WTC11 (cell line): ENCODE data around the gene GPR39.

Experiments
- CBFB ChIP-seq: sonication (generic); formaldehyde crosslinking; IDR thresholded peaks from 2 replicates; pipeline ENCODE4 v1.8.1; 2022; ENCODE audit warnings: mild to moderate bottlenecking, low read depth, missing genetic modification reagents
- CREB1 ChIP-seq: sonication (generic); formaldehyde crosslinking; IDR thresholded peaks from 2 replicates; pipeline ENCODE4 v1.8.0; 2023; ENCODE audit warnings: mild to moderate bottlenecking, missing genetic modification reagents
- FOXP1 ChIP-seq: sonication (generic); formaldehyde crosslinking; IDR thresholded peaks from 2 replicates; pipeline ENCODE4 v1.8.0; 2022; ENCODE audit warnings: missing genetic modification reagents, mild to moderate bottlenecking, moderate library complexity, borderline replicate concordance
- NFE2L1 ChIP-seq: sonication (generic); formaldehyde crosslinking; IDR thresholded peaks from 2 replicates; pipeline ENCODE4 v1.8.1; 2023; ENCODE audit warnings: missing genetic modification reagents
- SMAD3 ChIP-seq: sonication (generic); formaldehyde crosslinking; IDR thresholded peaks from 2 replicates; pipeline ENCODE4 v1.8.0; 2022; ENCODE audit warnings: missing genetic modification reagents, mild to moderate bottlenecking, borderline replicate concordance
- TCF7 ChIP-seq: sonication (generic); formaldehyde crosslinking; IDR thresholded peaks from 2 replicates; pipeline ENCODE4 v1.8.0; 2022; ENCODE audit warnings: mild to moderate bottlenecking, low read depth, missing genetic modification reagents, moderate library complexity
- TF ChIP-seq, protein P1 (sequence below): sonication (generic); formaldehyde crosslinking; IDR thresholded peaks from 2 replicates; pipeline ENCODE4 v1.8.1; 2022; ENCODE audit warnings: low read depth, mild to moderate bottlenecking, moderate library complexity, missing genetic modification reagents, borderline replicate concordance
- TF ChIP-seq, protein P2 (sequence below): fragments of 200-600 bp; IDR thresholded peaks from 2 replicates; pipeline ENCODE4 v1.8.0; 2022; ENCODE audit warnings: antibody characterized with exemption
- TF ChIP-seq, protein P3 (sequence below): fragments of 250-450 bp; sonication (Bioruptor Pico); IDR thresholded peaks from 2 replicates; pipeline ENCODE4 v1.9.0; 2021; ENCODE audit warnings: moderate library complexity, mild to moderate bottlenecking, inconsistent platforms, borderline replicate concordance
- TF ChIP-seq, protein P4 (sequence below): sonication (generic); formaldehyde crosslinking; IDR thresholded peaks from 2 replicates; pipeline ENCODE4 v1.8.0; 2022; ENCODE audit warnings: mild to moderate bottlenecking, missing genetic modification reagents
- TF ChIP-seq, protein P5 (sequence below): sonication (generic); formaldehyde crosslinking; IDR thresholded peaks from 2 replicates; pipeline ENCODE4 v1.8.1; 2022; ENCODE audit warnings: mild to moderate bottlenecking, missing genetic modification reagents, moderate library complexity, borderline replicate concordance
- TF ChIP-seq, protein P6 (sequence below): sonication (generic); formaldehyde crosslinking; conservative IDR thresholded peaks from 2 replicates; pipeline ENCODE4 v1.8.1; 2022; ENCODE audit warnings: mild to moderate bottlenecking, missing genetic modification reagents
- TF ChIP-seq, protein P7 (sequence below): sonication (generic); formaldehyde crosslinking; IDR thresholded peaks from 2 replicates; pipeline ENCODE4 v1.8.0; 2022; ENCODE audit warnings: missing genetic modification reagents

DNA sequence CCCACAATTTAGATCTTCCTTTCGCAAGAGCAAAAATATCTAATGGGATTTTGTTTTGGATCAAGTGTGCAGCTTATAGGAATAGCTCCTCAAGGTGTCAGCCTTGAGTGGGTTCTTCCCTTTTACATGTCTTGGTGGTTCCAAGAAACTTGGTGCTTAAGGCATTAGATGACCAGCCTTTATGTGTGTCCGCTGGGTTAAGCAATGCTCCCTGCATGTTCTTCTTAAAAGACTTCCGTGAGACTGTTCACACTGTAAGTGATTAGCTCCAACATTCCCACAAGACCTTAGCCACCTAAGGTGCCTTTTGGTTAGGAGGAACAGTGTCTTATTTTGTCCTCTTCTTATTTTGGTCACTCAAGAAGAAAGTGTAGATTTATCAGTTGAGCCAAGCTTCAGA lies 44.3 kb upstream of the GPR39 start:
- TF ChIP-seq, protein P1, sequence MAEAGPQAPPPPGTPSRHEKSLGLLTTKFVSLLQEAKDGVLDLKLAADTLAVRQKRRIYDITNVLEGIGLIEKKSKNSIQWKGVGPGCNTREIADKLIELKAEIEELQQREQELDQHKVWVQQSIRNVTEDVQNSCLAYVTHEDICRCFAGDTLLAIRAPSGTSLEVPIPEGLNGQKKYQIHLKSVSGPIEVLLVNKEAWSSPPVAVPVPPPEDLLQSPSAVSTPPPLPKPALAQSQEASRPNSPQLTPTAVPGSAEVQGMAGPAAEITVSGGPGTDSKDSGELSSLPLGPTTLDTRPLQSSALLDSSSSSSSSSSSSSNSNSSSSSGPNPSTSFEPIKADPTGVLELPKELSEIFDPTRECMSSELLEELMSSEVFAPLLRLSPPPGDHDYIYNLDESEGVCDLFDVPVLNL (CRISPR knock-in tag): no peak
- TF ChIP-seq, protein P2, sequence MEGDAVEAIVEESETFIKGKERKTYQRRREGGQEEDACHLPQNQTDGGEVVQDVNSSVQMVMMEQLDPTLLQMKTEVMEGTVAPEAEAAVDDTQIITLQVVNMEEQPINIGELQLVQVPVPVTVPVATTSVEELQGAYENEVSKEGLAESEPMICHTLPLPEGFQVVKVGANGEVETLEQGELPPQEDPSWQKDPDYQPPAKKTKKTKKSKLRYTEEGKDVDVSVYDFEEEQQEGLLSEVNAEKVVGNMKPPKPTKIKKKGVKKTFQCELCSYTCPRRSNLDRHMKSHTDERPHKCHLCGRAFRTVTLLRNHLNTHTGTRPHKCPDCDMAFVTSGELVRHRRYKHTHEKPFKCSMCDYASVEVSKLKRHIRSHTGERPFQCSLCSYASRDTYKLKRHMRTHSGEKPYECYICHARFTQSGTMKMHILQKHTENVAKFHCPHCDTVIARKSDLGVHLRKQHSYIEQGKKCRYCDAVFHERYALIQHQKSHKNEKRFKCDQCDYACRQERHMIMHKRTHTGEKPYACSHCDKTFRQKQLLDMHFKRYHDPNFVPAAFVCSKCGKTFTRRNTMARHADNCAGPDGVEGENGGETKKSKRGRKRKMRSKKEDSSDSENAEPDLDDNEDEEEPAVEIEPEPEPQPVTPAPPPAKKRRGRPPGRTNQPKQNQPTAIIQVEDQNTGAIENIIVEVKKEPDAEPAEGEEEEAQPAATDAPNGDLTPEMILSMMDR: no peak
- TF ChIP-seq SMAD3 (CRISPR knock-in tag): no peak
- TF ChIP-seq, protein P3, sequence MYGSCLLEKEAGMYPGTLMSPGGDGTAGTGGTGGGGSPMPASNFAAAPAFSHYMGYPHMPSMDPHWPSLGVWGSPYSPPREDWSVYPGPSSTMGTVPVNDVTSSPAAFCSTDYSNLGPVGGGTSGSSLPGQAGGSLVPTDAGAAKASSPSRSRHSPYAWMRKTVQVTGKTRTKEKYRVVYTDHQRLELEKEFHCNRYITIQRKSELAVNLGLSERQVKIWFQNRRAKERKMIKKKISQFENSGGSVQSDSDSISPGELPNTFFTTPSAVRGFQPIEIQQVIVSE (CRISPR knock-in tag): no peak
- no peak for TF ChIP-seq FOXP1 (CRISPR knock-in tag)
- TF ChIP-seq, protein P4, sequence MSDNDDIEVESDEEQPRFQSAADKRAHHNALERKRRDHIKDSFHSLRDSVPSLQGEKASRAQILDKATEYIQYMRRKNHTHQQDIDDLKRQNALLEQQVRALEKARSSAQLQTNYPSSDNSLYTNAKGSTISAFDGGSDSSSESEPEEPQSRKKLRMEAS (CRISPR knock-in tag): no peak
- no peak for TF ChIP-seq CREB1 (CRISPR knock-in tag)
- no peak for TF ChIP-seq TCF7 (CRISPR knock-in tag)
- TF ChIP-seq NFE2L1 (CRISPR knock-in tag): no peak
- TF ChIP-seq, protein P5, sequence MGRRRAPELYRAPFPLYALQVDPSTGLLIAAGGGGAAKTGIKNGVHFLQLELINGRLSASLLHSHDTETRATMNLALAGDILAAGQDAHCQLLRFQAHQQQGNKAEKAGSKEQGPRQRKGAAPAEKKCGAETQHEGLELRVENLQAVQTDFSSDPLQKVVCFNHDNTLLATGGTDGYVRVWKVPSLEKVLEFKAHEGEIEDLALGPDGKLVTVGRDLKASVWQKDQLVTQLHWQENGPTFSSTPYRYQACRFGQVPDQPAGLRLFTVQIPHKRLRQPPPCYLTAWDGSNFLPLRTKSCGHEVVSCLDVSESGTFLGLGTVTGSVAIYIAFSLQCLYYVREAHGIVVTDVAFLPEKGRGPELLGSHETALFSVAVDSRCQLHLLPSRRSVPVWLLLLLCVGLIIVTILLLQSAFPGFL (CRISPR knock-in tag): no peak
- TF ChIP-seq CBFB (CRISPR knock-in tag): no peak
- TF ChIP-seq, protein P6, sequence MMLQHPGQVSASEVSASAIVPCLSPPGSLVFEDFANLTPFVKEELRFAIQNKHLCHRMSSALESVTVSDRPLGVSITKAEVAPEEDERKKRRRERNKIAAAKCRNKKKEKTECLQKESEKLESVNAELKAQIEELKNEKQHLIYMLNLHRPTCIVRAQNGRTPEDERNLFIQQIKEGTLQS (CRISPR knock-in tag): no peak
- TF ChIP-seq, protein P7, sequence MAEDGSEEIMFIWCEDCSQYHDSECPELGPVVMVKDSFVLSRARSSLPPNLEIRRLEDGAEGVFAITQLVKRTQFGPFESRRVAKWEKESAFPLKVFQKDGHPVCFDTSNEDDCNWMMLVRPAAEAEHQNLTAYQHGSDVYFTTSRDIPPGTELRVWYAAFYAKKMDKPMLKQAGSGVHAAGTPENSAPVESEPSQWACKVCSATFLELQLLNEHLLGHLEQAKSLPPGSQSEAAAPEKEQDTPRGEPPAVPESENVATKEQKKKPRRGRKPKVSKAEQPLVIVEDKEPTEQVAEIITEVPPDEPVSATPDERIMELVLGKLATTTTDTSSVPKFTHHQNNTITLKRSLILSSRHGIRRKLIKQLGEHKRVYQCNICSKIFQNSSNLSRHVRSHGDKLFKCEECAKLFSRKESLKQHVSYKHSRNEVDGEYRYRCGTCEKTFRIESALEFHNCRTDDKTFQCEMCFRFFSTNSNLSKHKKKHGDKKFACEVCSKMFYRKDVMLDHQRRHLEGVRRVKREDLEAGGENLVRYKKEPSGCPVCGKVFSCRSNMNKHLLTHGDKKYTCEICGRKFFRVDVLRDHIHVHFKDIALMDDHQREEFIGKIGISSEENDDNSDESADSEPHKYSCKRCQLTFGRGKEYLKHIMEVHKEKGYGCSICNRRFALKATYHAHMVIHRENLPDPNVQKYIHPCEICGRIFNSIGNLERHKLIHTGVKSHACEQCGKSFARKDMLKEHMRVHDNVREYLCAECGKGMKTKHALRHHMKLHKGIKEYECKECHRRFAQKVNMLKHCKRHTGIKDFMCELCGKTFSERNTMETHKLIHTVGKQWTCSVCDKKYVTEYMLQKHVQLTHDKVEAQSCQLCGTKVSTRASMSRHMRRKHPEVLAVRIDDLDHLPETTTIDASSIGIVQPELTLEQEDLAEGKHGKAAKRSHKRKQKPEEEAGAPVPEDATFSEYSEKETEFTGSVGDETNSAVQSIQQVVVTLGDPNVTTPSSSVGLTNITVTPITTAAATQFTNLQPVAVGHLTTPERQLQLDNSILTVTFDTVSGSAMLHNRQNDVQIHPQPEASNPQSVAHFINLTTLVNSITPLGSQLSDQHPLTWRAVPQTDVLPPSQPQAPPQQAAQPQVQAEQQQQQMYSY (CRISPR knock-in tag): no peak
